ENCODE results near the gene STX17.
A peak's percentile ranks its signal among the peaks of the same experiment; 100 is the strongest.
"Not testable (repeated sequence)": the region's sequence is repeated elsewhere in the genome, so short reads cannot be mapped to it uniquely, and the experiment has no call there.

The STX17 gene

GRCh38 chr9:99971410-99971809 is 65.0 kb downstream of the STX17 start:
- no peak for DNase-seq (ENCODE audit: low read depth)

- DNase-seq (ENCODE audit: low read depth), result no peak
Measured at GRCh38 chr9:99973455-99973854, 67.0 kb downstream of the STX17 start.

GRCh38 chr9:99977033-99977792 is 70.8 kb downstream of the STX17 start:
- no peak for DNase-seq (ENCODE audit: low read depth)

DNA sequence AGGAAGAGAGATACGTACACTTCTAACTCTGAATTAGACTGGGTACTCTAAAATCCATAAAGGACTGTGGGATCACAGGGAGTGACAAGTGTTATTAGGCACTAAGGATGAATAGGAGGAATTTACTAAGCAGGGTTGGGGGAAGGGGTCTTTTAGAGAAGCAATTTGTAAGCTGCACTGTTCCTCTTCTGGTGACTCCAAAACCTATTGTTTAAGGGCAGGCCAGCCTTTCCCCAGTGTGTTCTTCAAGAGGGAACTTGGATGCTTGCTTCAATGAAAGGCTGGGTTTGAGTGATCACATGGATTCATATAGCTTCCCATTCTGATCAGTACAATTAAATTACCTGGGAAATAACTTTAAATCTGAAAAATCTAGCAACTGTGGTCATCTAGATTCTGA is 71.8 kb downstream of the STX17 start:
- DNase-seq (ENCODE audit: low read depth), result no peak

DNA sequence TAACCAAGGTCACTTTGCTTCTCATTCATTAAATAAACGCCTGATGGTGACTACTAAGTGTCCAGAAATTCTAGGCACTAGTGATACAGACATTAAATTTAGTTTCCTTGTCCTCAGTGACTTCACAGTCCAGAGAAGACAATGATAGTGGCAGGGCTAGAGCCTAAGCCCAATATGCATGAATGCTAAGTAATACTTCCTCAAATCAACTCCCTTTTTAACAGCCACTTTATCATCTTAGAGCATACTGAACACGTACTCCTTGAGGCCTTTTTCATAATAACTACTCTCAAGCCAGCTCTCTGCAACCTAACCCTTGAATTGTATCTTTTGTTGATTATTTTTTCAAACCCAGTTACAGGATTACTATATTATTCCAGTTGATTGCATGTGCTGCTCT is 74.1 kb downstream of the STX17 start:
- no peak for DNase-seq (ENCODE audit: low read depth)

DNA sequence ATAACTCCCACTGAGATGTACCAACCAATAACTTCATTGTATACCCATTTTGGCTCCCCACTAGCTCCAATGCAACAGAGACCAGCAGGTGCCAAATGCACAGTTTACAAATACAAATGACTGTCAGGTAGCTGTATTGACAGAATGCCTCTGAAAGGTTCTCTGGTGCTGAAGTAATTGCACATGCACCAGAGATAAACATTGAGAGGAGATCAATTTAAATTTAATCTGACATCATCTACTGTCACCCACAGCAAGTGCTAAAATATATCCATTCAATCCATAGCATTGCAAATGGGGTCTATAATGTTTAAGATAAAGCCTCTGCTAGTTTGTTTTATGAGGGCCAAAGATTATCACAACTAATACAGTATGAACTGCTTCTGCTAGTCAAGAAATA is 80.2 kb downstream of the STX17 start:
- DNase-seq (ENCODE audit: low read depth), result no peak

DNA sequence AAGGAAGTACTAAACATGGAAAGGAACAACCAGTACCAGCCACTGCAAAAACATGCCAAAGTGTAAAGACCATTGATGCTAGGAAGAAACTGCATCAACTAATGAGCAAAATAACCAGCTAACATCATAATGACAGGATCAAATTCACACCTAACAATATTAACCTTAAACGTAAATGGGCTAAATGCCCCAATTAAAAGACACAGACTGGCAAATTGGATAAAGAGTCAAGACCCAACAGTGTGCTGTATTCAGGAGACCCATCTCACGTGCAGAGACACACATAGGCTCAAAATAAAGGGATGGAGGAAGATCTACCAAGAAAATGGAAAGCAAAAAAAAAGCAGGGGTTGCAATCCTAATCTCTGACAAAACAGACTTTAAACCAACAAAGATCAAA is 84.1 kb downstream of the STX17 start:
- not testable (repeated sequence) for DNase-seq (ENCODE audit: low read depth)

DNA sequence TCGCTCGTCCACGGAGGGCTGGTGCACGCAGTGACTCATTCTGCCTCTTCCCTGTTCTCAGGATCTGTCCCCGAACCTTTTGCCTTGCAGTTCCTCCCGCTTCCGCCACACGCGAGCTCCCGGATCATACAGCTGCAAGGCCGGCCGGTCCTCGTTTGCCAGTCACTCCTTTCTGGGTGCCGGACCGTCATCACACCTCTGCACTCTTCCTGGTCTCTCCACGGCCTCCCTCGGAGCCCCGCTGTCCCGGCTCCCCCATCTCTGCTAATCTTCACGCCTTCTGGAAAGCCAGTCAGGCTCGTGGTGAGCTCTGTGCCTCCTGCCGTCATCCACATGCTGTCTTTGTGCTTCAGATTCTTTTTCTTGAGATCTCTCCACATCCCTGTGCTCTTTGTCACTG is 91.8 kb downstream of the STX17 start:
- no peak for DNase-seq (ENCODE audit: low read depth)

DNA sequence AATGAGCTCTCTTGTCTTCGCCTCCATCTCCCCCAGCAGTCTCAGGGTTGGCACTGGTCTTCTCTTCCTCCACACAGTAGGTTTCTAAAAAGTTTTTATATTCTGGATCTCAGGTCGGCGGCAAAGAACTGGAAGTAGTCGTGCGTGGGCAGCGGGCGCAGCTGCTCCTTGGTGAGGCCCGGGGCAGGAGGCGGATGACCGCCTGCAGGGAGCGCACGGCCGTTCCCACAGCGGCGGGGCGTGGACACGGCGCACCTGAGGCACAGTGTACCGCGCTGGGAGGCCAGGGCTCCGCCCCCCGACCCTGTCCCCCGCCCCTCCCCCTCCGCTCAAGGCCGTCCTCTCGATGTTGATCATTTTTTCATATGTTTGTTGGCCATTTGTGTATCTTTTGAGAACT is 92.4 kb downstream of the STX17 start:
- no peak for DNase-seq (ENCODE audit: low read depth)

- DNase-seq (ENCODE audit: low read depth), result no peak
Measured at GRCh38 chr9:99999797-100000196, 93.3 kb downstream of the STX17 start.

DNA sequence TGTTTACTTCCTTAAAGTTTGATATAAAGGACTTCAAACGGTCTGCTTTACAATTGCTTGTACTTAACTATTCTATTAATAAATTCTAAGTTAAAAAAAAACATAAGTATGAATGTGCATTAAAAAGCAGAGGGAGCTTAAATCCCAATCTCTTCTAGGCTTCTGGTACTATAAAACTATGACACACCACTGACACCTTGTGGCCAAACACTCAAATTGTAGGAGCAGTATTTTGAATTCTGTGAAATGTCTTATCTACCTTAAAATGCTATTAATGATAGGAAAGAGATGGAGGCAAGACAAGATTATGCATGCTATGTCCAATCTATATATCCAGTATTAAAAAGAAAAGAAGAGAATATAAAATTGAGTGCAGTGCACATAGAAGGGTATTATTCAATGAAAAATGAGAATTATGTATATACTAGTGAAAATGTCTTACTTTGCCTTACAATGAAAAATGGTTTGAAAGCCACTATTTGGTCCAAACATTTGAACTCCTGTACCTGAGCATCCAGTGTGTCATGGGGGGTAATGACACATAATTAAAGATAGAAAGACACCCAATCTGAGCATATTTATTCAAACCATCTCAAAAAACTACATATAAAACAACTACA is 104.7 kb downstream of the STX17 start:
- peak; percentile 25 for DNase-seq (ENCODE audit: low read depth)

- no peak for DNase-seq (ENCODE audit: low read depth)
Measured at GRCh38 chr9:100012279-100012678, 105.8 kb downstream of the STX17 start.

- DNase-seq (ENCODE audit: low read depth), result no peak
Measured at GRCh38 chr9:100013573-100013972, 107.1 kb downstream of the STX17 start.

- no peak for DNase-seq (ENCODE audit: low read depth)
Measured at GRCh38 chr9:100014846-100015245, 108.4 kb downstream of the STX17 start.

DNA sequence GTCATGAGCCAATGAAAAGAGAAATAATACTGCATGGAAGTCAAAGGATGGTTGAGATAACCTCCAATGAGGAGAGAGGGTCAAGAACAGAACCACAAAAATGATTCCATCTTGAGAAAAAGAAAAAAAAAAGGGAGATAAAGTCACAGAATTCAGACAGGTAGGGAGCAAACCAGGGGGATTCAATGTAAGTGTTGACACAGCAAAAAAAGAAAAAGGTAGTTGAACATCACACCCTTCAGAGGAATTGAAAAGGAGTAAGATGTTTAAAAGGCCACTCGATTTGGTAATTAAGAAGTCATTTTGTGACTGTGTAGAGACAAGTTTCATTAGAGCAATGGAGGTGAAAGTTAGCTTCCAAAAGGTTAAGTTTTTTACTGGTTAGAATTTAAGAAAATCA is 113.1 kb downstream of the STX17 start:
- no peak for DNase-seq (ENCODE audit: low read depth)
